Measurements from ENCODE around the gene FBXO46. TPM values are rescaled to one million over a fixed set of nuclear protein-coding genes. Genes with fewer than 3 reads are reported as not detected.

The FBXO46 gene
- total and polyA plus RNA-seq, 2 donors (not counting 3 experiments of a cell fraction or from before 2014, with no cell fraction given) = 7.7 to 21.2 TPM

GRCh38 chr19:45682117-45682516 is 48.6 kb downstream of the FBXO46 start:
- POLR2A ChIA-PET = no interaction called here

More at GRCh38 chr19:45682117-45682516, 48.6 kb downstream of the FBXO46 start:
- Histone ChIP-seq H3K9me1 (replicated peaks; ENCODE audit: control insufficient read depth, extremely low read depth, insufficient read depth, low read length) (no peaks in the 10 kb centered on the region), H3K9me3 (replicated peaks; ENCODE audit: control insufficient read depth, insufficient read depth, low read length) (no peaks in the 10 kb centered on the region), H3K36me3 (ENCODE audit: control insufficient read depth in 2 of 2, extremely low read depth in 1 of 2, insufficient read depth in 2 of 2, low read length in 2 of 2) (peaks cover 0 to 15% of the 10 kb centered on the region in 2 experiments), H3K27me3 (ENCODE audit: control insufficient read depth in 2 of 2, insufficient read depth in 2 of 2, low read length in 2 of 2) (no peaks in the 10 kb centered on the region), H4K20me1 (replicated peaks; ENCODE audit: control insufficient read depth, extremely low read depth, insufficient read depth, low read length) (no peaks in the 10 kb centered on the region), H3K9ac (replicated peaks; ENCODE audit: extremely low read depth, insufficient read depth, low read length) (no peak overlapping the region), H3K79me2 (ENCODE audit: control insufficient read depth, insufficient read depth, low read length) (no peaks in the 10 kb centered on the region), H2AFZ (ENCODE audit: low read depth, low read length) (peak overlapping the region; percentile 96), H3K4me3 (replicated peaks in 1 of 3; ENCODE audit: insufficient read depth in 1 of 3, low read depth in 1 of 3, low read length in 3 of 3) (no peak overlapping the region), H3K4me2 (ENCODE audit: insufficient read depth, low read length) (no peak overlapping the region), H3K4me1 (ENCODE audit: control insufficient read depth, extremely low read depth, insufficient read depth, low read length) (peaks cover 11% of the 10 kb centered on the region), H3K27ac (ENCODE audit: insufficient read depth, low read depth, low read length) (no peak overlapping the region)
- intact Hi-C loops (cut with micrococcal nuclease) (no loop called here), dilution Hi-C loops (cut with MboI; ENCODE audit: extremely low pct_ligation_motif_present, low sequenced_read_pairs) (no loop called here)
- CTCF ChIA-PET = interaction anchor here (1.2 to 5.3 kb wide), 4 partner anchors 10 to 40 kb away, joined by 6 to 55 read pairs (median 14); partner anchors contain the start of genes QPCTL and SNRPD2
- no peak for DNase-seq (ENCODE audit: low read depth, low spot score)
- no peak for TF ChIP-seq MYC (IDR thresholded peaks at IDR 0.05; ENCODE audit: low read depth, low read length)
- TF ChIP-seq JUN (IDR thresholded peaks at IDR 0.05; ENCODE audit: borderline replicate concordance, insufficient read depth, insufficient read length, low read depth) = no peak
- no peak for TF ChIP-seq FOS (IDR thresholded peaks at IDR 0.05; ENCODE audit: borderline replicate concordance, insufficient read depth, low read length)
- no peak for TF ChIP-seq EZH2 (IDR thresholded peaks at IDR 0.05; ENCODE audit: borderline replicate concordance, low read depth, low read length, severe bottlenecking)
- TF ChIP-seq MAX (IDR thresholded peaks at IDR 0.05; ENCODE audit: insufficient read depth, insufficient read length) = no peak
- TF ChIP-seq POLR2A (IDR thresholded peaks at IDR 0.05; ENCODE audit: low read depth, low read length) = no peak
- TF ChIP-seq GATA2 (IDR thresholded peaks at IDR 0.05; ENCODE audit: insufficient read depth, insufficient read length, low read depth, low read length) = no peak
- TF ChIP-seq POLR2AphosphoS5 (IDR thresholded peaks at IDR 0.05; ENCODE audit: insufficient read depth, low read depth, low read length) = no peak
- no peak for TF ChIP-seq CTCF (IDR thresholded peaks at IDR 0.05; ENCODE audit: extremely low read depth in 1 of 2, insufficient read depth in 1 of 2, low read depth in 1 of 2, low read length in 2 of 2)
- FAIRE-seq = no peak
- no TSS peak for BruUV-seq (replicated peaks)

Data from endothelial cell of umbilical vein (primary cell).